ENCODE data around the gene SENP8.
A peak's percentile ranks its signal among the peaks of the same experiment; 100 is the strongest.

The SENP8 gene

GRCh38 chr15:72175186-72176044, 57.2 kb downstream of the SENP8 start:
- DNase-seq (ENCODE audit: low read depth), result no peak

GRCh38 chr15:72176159-72176558, 58.0 kb downstream of the SENP8 start:
- DNase-seq (ENCODE audit: low read depth), result peak; percentile 26

- no peak for DNase-seq (ENCODE audit: low read depth)
These were observed 58.5 kb downstream of the SENP8 start for GRCh38 chr15:72176743-72177142.

GRCh38 chr15:72178976-72179585, 60.9 kb downstream of the SENP8 start:
- no peak for DNase-seq (ENCODE audit: low read depth)

- peak; percentile 44 for DNase-seq (ENCODE audit: low read depth)
These were observed 61.9 kb downstream of the SENP8 start for GRCh38 chr15:72179950-72180581.

GRCh38 chr15:72180761-72181324, 62.6 kb downstream of the SENP8 start:
- no peak for DNase-seq (ENCODE audit: low read depth)

GRCh38 chr15:72182244-72182643, 64.0 kb downstream of the SENP8 start:
- no peak for DNase-seq (ENCODE audit: low read depth)

- DNase-seq (ENCODE audit: low read depth), result peak; percentile 94
These were observed 64.5 kb downstream of the SENP8 start for GRCh38 chr15:72182673-72183072.

- no peak for DNase-seq (ENCODE audit: low read depth)
These were observed 65.6 kb downstream of the SENP8 start for GRCh38 chr15:72183781-72184164.

GRCh38 chr15:72184165-72184811, 66.1 kb downstream of the SENP8 start:
- peak; percentile 41 for DNase-seq (ENCODE audit: low read depth)

GRCh38 chr15:72189250-72189902, 71.2 kb downstream of the SENP8 start:
- no peak for DNase-seq (ENCODE audit: low read depth)

GRCh38 chr15:72192416-72192815, 74.2 kb downstream of the SENP8 start:
- no peak for DNase-seq (ENCODE audit: low read depth)

Measured in fibroblast of gingiva (primary cell).